A673 (cell line): ENCODE results near the gene AKIP1. TPM values are rescaled to one million over a fixed set of nuclear protein-coding genes. Genes with fewer than 3 reads are reported as not detected.

Experiments used
- BruUV-seq: library from RNA; stranded (reverse); fragments of 400-500 nt; replicated peaks from 2 replicates; lab custom pipeline; 2021; lab: Mats Ljungman, UMichigan
- CTCF ChIA-PET: fragments of 300-600 bp; sonication (Branson Sonifier 250); formaldehyde crosslinking; loops from one replicate; lab custom pipeline; 2022; ENCODE audit warnings: antibody characterized with exemption; lab: Charles Lee
- POLR2A ChIA-PET: fragments of 300-600 bp; sonication (Branson Sonifier 250); formaldehyde crosslinking; loops from one replicate; lab custom pipeline; 2022; ENCODE audit warnings: antibody characterized with exemption; ENCODE audit not compliant: low non-redundant PET; lab: Charles Lee
- DNase-seq: peaks from one replicate; pipeline ENCODE4 v3.0.0-alpha.2; 2015; ENCODE audit warnings: low spot score
- H3K27ac ChIP-seq: fragments of 200-600 bp; sonication (generic); 2 replicates; pipeline ENCODE4 v1.5.1; 2016; ENCODE audit warnings: mixed run types, low read depth, mild to moderate bottlenecking, mixed read lengths, antibody characterized with exemption, low read length; ENCODE audit not compliant: poor library complexity, severe bottlenecking
- H3K27me3 ChIP-seq: fragments of 200-600 bp; sonication (generic); replicated peaks from 2 replicates; pipeline ENCODE4 v1.6.1; 2017; ENCODE audit warnings: mixed run types, low read depth, mild to moderate bottlenecking, mixed read lengths, antibody characterized with exemption, low read length; ENCODE audit not compliant: insufficient read depth, poor library complexity
- H3K36me3 ChIP-seq: fragments of 200-600 bp; sonication (generic); 2 replicates; pipeline ENCODE4 v1.6.1; 2016; ENCODE audit warnings: mixed run types, mild to moderate bottlenecking, mixed read lengths, antibody characterized with exemption, low read length; ENCODE audit not compliant: insufficient read depth, poor library complexity, severe bottlenecking
- H3K4me1 ChIP-seq: fragments of 200-600 bp; sonication (generic); 2 replicates; pipeline ENCODE4 v1.6.1; 2017; ENCODE audit warnings: mixed run types, mild to moderate bottlenecking, mixed read lengths, antibody characterized with exemption, low read length; ENCODE audit not compliant: insufficient read depth, poor library complexity, severe bottlenecking
- H3K4me3 ChIP-seq: fragments of 200-600 bp; sonication (generic); 2 replicates; pipeline ENCODE4 v1.5.1; 2016; ENCODE audit warnings: low read depth, mixed run types, mild to moderate bottlenecking, mixed read lengths, low read length; ENCODE audit not compliant: poor library complexity, severe bottlenecking
- H3K9me3 ChIP-seq: fragments of 200-600 bp; sonication (generic); 2 replicates; pipeline ENCODE4 v1.6.1; 2016; ENCODE audit warnings: mixed run types, low read depth, mild to moderate bottlenecking, mixed read lengths, antibody characterized with exemption, low read length; ENCODE audit not compliant: poor library complexity, severe bottlenecking
- CTCF ChIP-seq: fragments of 300-800, 200-600 bp; sonication (generic); conservative IDR thresholded peaks from 2 replicates; pipeline ENCODE4 v1.5.1; 2017; ENCODE audit warnings: low read depth, mild to moderate bottlenecking, antibody characterized with exemption, low read length, moderate library complexity, mixed read lengths
- EZH2 ChIP-seq: fragments of 200-600 bp; sonication (generic); IDR thresholded peaks from 2 replicates; pipeline ENCODE4 v1.6.1; 2017; ENCODE audit warnings: borderline replicate concordance, low read depth, mild to moderate bottlenecking, mixed read lengths, antibody characterized with exemption, low read length; ENCODE audit not compliant: poor library complexity, severe bottlenecking
- intact Hi-C: fragments of 100-400 bp; cut with micrococcal nuclease; formaldehyde crosslinking; loops from one replicate; pipeline ENCODE4 v1.10.0; 2022; ENCODE audit not compliant: unreplicated experiment
- total RNA-seq: library from RNA; stranded (reverse); gene quantifications from 2 replicates; pipeline ENCODE4 v1.2.3, GENCODE V29; 2021

The AKIP1 gene
- total RNA-seq, 1 experiment from 2014 or later, result 26.7 TPM

GRCh38 chr11:8967184-8967583 lies 56.2 kb downstream of the AKIP1 start:
- no peaks in the 10 kb centered on the region for H3K36me3 ChIP-seq
- intact Hi-C loops, result loop anchor here (10.0 kb wide), 1 partner anchor 282 kb away; the partner anchor contains the start of genes RPL27A and TRIM66
- no peaks in the 10 kb centered on the region for H3K9me3 ChIP-seq
- no peak overlapping the region for H3K4me3 ChIP-seq
- DNase-seq, result no peak
- H3K27ac ChIP-seq, result no peak overlapping the region
- H3K4me1 ChIP-seq, result no peaks in the 10 kb centered on the region
- ChIA-PET CTCF (no interaction called here), POLR2A (no interaction called here)
- TF ChIP-seq EZH2 (no peak), CTCF (no peak)
- H3K27me3 ChIP-seq, result no peaks in the 10 kb centered on the region
- BruUV-seq, result no TSS peak

Other genes starting within 250 kb of the AKIP1 start
- 9.7 and 14.6 TPM in 2 replicates for gene TRIM66, start 228.5 kb upstream of the AKIP1 start, total RNA-seq
- gene RPL27A, start 228.4 kb upstream of the AKIP1 start, total RNA-seq, result 576 and 629 TPM in 2 replicates
- gene C11orf16, start 21.8 kb downstream of the AKIP1 start, total RNA-seq, result not detected in 2 replicates
- gene ASCL3, start 31.8 kb downstream of the AKIP1 start, total RNA-seq, result not detected in 2 replicates
- gene TMEM9B, start 53.3 kb downstream of the AKIP1 start, total RNA-seq, result 9.1 and 11.3 TPM in 2 replicates
- gene NRIP3, start 92.8 kb downstream of the AKIP1 start, total RNA-seq, result 1.6 and 2.2 TPM in 2 replicates
- gene SCUBE2, start 180.4 kb downstream of the AKIP1 start, total RNA-seq, result 1.1 and 1.4 TPM in 2 replicates